A673 (cell line): ENCODE measurements around the gene FRMD4B. TPM values are rescaled to one million over a fixed set of nuclear protein-coding genes. Genes with fewer than 3 reads are reported as not detected.

Source experiments
- BruUV-seq: library from RNA; stranded (reverse); fragments of 400-500 nt; replicated peaks from 2 replicates; lab custom pipeline; 2021; lab: Mats Ljungman, UMichigan
- CTCF ChIA-PET: fragments of 300-600 bp; sonication (Branson Sonifier 250); formaldehyde crosslinking; loops from one replicate; lab custom pipeline; 2022; ENCODE audit warnings: antibody characterized with exemption; lab: Charles Lee
- POLR2A ChIA-PET: fragments of 300-600 bp; sonication (Branson Sonifier 250); formaldehyde crosslinking; loops from one replicate; lab custom pipeline; 2022; ENCODE audit warnings: antibody characterized with exemption; ENCODE audit not compliant: low non-redundant PET; lab: Charles Lee
- DNase-seq: peaks from one replicate; pipeline ENCODE4 v3.0.0-alpha.2; 2015; ENCODE audit warnings: low spot score
- H3K27ac ChIP-seq: fragments of 200-600 bp; sonication (generic); 2 replicates; pipeline ENCODE4 v1.5.1; 2016; ENCODE audit warnings: mixed run types, low read depth, mild to moderate bottlenecking, mixed read lengths, antibody characterized with exemption, low read length; ENCODE audit not compliant: poor library complexity, severe bottlenecking
- H3K27me3 ChIP-seq: fragments of 200-600 bp; sonication (generic); replicated peaks from 2 replicates; pipeline ENCODE4 v1.6.1; 2017; ENCODE audit warnings: mixed run types, low read depth, mild to moderate bottlenecking, mixed read lengths, antibody characterized with exemption, low read length; ENCODE audit not compliant: insufficient read depth, poor library complexity
- H3K36me3 ChIP-seq: fragments of 200-600 bp; sonication (generic); 2 replicates; pipeline ENCODE4 v1.6.1; 2016; ENCODE audit warnings: mixed run types, mild to moderate bottlenecking, mixed read lengths, antibody characterized with exemption, low read length; ENCODE audit not compliant: insufficient read depth, poor library complexity, severe bottlenecking
- H3K4me1 ChIP-seq: fragments of 200-600 bp; sonication (generic); 2 replicates; pipeline ENCODE4 v1.6.1; 2017; ENCODE audit warnings: mixed run types, mild to moderate bottlenecking, mixed read lengths, antibody characterized with exemption, low read length; ENCODE audit not compliant: insufficient read depth, poor library complexity, severe bottlenecking
- H3K4me3 ChIP-seq: fragments of 200-600 bp; sonication (generic); 2 replicates; pipeline ENCODE4 v1.5.1; 2016; ENCODE audit warnings: low read depth, mixed run types, mild to moderate bottlenecking, mixed read lengths, low read length; ENCODE audit not compliant: poor library complexity, severe bottlenecking
- H3K9me3 ChIP-seq: fragments of 200-600 bp; sonication (generic); 2 replicates; pipeline ENCODE4 v1.6.1; 2016; ENCODE audit warnings: mixed run types, low read depth, mild to moderate bottlenecking, mixed read lengths, antibody characterized with exemption, low read length; ENCODE audit not compliant: poor library complexity, severe bottlenecking
- CTCF ChIP-seq: fragments of 300-800, 200-600 bp; sonication (generic); conservative IDR thresholded peaks from 2 replicates; pipeline ENCODE4 v1.5.1; 2017; ENCODE audit warnings: low read depth, mild to moderate bottlenecking, antibody characterized with exemption, low read length, moderate library complexity, mixed read lengths
- EZH2 ChIP-seq: fragments of 200-600 bp; sonication (generic); IDR thresholded peaks from 2 replicates; pipeline ENCODE4 v1.6.1; 2017; ENCODE audit warnings: borderline replicate concordance, low read depth, mild to moderate bottlenecking, mixed read lengths, antibody characterized with exemption, low read length; ENCODE audit not compliant: poor library complexity, severe bottlenecking
- intact Hi-C: fragments of 100-400 bp; cut with micrococcal nuclease; formaldehyde crosslinking; loops from one replicate; pipeline ENCODE4 v1.10.0; 2022; ENCODE audit not compliant: unreplicated experiment
- total RNA-seq: library from RNA; stranded (reverse); gene quantifications from 2 replicates; pipeline ENCODE4 v1.2.3, GENCODE V29; 2021

FRMD4B gene
- total RNA-seq, 1 experiment from 2014 or later = 0.21 TPM

DNA sequence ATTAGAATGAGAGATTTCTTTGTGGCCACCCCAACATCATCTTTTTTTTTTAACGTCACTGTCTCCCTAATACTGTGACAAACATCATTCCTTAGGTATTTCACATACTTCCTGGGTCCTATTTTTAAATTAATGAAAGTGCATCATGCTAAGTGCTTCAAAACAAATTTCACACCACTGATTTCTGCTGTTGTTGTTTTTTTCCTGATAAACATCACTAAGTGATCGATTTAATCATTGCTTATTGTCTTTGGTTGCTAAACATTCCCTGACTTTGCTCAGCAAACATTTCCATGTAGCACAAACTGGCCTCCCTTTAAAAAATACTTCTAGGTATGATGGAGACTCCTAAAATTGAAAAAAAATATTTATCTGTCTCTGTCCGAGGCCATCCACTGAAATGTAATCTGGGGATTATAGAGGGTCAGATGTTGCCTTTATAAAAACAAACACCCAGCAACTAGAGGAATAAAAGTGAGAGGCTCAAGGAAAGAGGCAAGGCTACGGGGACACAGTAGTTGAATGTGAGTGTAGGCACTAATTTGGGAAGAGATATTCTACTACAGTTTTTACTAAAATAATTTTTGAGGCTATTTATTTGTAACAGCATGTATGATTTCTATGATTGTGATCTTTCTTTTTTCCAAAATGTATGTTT, 243.0 kb downstream of the FRMD4B start:
- Histone ChIP-seq H3K4me3 (no peak overlapping the region), H3K36me3 (no peaks in the 10 kb centered on the region), H3K9me3 (no peaks in the 10 kb centered on the region), H3K27me3 (no peaks in the 10 kb centered on the region), H3K27ac (no peak overlapping the region), H3K4me1 (no peaks in the 10 kb centered on the region)
- POLR2A ChIA-PET = no interaction called here
- intact Hi-C loops = no loop called here
- DNase-seq = no peak
- CTCF ChIA-PET = no interaction called here
- TF ChIP-seq EZH2 (no peak), CTCF (no peak)
- no TSS peak for BruUV-seq

DNA sequence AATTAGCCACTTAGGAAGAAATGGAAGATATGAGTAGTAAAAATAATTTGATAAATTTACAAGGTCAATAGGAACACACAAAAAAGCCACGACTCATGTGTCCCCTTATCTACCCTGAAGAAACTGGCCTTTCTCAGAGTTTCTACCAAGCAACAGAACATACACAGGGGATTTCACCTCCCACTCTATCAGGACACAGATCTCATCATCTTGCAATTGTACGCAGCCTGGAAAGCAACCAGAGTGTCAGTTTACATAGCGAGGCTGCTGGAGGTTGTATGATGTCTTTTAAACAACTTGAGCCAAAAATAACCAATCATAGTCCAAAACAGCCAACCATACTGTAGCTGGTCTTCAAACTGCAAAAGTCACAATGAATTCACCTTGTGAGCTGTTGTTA, 243.8 kb downstream of the FRMD4B start:
- intact Hi-C loops = no loop called here
- POLR2A ChIA-PET = no interaction called here
- CTCF ChIA-PET = no interaction called here
- no TSS peak for BruUV-seq
- Histone ChIP-seq H3K4me1 (no peaks in the 10 kb centered on the region), H3K27ac (no peak overlapping the region), H3K9me3 (no peaks in the 10 kb centered on the region), H3K4me3 (no peak overlapping the region), H3K27me3 (no peaks in the 10 kb centered on the region), H3K36me3 (no peaks in the 10 kb centered on the region)
- no peak for DNase-seq
- TF ChIP-seq CTCF = no peak
- no peak for TF ChIP-seq EZH2

DNA sequence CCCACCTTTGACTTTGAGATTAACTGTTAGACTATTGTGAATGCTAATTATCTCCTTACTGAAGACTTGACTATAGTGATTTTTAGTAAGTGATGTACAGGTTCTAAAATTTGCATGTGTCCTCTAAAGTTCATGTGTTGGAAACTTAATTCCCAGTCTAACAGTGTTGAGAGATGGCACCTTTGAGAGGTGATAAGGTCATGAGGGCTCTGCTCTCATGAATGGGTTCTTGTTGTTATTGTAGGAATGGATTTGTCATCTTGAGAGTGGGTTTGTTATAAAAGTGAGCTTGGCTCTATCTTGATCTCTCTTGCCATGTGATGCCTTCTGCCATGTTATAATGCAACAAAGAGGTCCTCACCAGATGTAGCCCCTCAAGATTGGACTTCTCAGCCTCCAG, 244.6 kb downstream of the FRMD4B start:
- ChIA-PET CTCF (no interaction called here), POLR2A (no interaction called here)
- H3K9me3 ChIP-seq = no peaks in the 10 kb centered on the region
- BruUV-seq = no TSS peak
- H3K36me3 ChIP-seq = no peaks in the 10 kb centered on the region
- intact Hi-C loops = no loop called here
- no peaks in the 10 kb centered on the region for H3K27me3 ChIP-seq
- no peak overlapping the region for H3K4me3 ChIP-seq
- no peak for TF ChIP-seq EZH2
- no peak for TF ChIP-seq CTCF
- DNase-seq = no peak
- no peaks in the 10 kb centered on the region for H3K4me1 ChIP-seq
- H3K27ac ChIP-seq = no peak overlapping the region
